ENCODE results near the gene ATP8B4.

DNA sequence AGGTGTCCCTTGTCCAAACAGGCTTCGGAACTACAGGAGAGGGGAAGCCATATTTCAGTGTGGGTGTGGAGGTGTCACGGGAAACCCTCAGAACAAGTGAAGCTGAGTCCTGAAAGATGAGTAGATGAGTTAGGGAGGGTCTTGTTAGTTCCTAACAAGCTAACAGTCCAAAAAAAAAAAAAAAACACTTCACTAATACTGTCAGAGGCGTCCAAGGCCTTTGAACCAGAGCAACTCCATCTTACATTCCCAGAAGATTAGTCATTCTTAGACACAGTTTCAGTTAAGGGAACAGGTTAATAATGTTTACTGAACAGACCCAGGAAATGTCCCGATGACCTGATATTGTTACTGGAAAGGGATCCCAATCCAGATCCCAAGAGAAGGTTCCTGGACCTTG is 7.0 kb upstream of the ATP8B4 start:
- TF ChIP-seq, protein P1, sequence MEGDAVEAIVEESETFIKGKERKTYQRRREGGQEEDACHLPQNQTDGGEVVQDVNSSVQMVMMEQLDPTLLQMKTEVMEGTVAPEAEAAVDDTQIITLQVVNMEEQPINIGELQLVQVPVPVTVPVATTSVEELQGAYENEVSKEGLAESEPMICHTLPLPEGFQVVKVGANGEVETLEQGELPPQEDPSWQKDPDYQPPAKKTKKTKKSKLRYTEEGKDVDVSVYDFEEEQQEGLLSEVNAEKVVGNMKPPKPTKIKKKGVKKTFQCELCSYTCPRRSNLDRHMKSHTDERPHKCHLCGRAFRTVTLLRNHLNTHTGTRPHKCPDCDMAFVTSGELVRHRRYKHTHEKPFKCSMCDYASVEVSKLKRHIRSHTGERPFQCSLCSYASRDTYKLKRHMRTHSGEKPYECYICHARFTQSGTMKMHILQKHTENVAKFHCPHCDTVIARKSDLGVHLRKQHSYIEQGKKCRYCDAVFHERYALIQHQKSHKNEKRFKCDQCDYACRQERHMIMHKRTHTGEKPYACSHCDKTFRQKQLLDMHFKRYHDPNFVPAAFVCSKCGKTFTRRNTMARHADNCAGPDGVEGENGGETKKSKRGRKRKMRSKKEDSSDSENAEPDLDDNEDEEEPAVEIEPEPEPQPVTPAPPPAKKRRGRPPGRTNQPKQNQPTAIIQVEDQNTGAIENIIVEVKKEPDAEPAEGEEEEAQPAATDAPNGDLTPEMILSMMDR (IDR thresholded peaks at IDR 0.05 in 8 of 11, conservative IDR thresholded peaks at IDR 0.05 in 3 of 11): no peak
- no peak for TF ChIP-seq POLR2A (IDR thresholded peaks at IDR 0.05)

Data from spleen (tissue), 7 donors.